ENCODE results near the gene TST.

The TST gene

DNA sequence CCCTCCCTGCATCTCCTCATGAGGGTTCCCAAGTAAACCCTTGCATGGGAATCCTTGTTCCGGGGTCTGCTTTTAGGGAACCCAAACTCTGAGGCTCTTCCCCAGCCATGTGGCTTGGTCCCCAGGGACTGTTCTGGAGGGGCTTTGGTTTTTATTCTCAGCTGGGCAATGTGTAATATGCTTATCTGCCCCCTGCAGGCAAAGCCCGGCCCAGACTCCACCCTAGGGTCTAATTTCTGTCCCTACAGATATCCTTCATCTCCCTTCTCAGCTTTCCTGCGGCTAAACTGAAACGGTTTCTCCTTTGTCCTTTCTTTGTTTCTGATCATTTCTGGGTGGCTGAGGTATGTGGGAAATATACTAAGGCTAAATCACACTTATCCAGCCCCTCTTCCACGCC is 37.1 kb downstream of the TST start:
- no peak for DNase-seq (ENCODE audit: low read depth)

DNA sequence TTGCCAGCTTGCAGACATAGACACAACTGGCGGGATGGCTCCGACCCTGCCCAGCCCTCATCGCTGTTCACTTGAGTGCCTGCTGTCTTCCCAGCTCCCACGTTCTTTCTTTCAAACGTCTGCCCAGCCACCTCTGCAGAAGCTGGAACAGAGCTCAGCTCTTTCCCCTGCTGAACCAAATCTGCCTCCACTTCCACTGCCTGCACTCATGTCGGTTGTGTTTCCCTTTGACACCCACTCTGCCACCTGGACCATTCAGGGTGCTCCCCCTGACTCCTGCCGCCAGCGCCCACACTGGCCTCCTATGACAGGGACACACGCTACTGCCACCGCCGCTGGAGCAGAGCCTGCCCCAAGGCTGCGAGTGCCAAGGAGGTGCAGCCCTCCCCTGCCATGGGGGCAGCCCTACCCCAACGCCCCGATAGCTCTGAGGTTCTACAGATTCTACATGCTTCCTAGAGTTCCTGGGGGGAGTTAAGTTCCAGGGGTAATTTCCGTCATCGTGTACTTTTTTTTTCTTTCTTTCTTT is 37.9 kb downstream of the TST start:
- DNase-seq (ENCODE audit: low read depth), result no peak

DNA sequence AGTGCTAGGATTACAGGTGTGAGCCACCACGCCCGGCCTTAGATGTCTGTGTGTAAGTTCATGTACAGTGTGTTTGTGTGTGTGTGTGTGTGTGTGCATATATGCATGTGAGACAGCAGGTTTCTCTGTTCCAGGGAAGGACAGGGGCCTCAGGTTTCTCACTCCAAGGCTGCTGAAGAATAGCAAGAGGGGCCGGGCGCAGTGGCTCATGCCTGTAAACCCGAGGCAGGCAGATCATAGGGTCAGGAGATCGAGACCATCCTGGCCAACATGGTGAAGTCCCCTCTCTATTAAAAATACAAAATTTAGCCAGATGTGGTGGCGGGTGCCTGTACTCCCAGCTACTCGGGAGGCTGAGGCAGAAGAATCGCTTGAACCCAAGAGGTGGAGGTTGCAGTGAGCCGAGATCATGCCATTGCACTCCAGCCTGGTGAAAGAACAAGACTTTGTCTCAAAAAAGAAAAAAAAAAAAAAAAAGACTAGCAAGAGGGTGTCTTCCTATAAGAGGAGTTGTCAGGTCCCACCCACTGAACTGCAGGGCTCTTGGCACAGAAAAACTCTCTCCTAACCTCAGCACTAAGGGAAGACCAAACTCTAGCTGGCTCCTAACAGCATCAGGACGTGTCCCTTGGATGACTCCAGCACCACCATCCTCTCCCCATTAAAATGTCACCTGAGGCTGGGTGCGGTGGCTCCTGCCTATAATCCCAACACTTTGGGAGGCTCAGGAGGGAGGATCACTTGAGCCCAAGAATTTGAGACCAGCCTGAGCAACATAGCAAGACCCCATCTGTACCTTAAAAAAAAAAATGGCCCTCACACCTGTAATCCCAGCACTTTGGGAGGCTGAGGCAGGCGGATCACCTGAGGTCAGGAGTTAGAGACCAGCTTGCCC is 40.0 kb downstream of the TST start:
- DNase-seq (ENCODE audit: low read depth), result no peak

DNA sequence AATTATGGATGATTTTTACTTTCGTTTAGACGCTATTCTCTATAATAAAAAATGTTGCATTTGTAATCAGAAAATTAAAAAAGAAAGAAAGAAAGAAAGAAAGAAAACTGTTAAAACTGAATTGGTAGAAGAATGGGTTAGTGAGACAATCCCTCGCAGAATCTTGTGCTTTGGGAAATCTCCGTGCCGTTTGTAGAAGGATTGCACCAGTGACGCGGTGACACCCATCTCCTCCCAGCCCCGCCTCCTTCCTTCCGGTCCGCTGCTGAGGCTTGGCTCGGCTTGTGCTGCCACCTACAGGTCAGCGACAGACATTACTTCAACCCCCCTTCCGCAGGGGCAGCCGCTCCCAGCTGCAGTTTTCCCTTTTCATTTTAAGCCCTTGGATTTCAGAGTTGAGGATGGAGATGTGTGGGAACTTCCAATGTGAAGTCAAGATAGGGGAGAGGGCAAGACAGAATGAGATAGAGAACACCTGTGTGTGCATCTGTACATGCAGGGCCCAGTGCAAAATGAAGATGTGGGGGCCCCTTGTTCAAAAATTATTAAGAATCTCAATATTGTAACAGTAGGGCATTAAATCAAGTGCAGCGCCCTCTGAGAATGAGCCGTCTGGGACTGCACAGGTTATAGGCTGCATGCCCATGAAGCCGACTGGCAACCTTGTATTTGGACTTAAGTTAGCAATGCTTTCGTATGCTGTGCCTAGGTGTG is 41.1 kb downstream of the TST start:
- peak; percentile 84 for DNase-seq (ENCODE audit: low read depth)

DNA sequence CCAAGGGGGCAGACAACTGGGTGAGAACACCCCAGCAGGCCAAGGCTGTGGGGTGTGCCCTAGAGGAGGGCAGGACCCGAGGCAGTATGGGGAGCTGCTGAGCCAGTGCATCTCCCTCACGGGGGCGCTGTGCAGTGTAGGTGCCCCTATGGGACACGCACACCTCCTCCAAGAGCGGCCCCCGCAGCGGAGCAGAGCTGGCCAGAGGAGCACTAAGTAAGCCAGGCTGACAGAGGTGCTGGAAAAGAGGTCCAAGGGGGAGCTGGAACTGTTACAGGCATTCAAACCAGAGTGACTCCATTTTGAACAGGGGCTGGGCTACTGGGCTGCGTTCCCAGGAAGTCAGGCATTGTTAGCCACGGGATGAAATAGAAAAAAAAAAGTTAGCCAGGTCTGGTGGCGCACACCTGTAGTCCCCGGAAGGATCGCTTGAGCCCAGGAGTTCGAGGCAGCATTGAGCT is 41.8 kb downstream of the TST start:
- peak; percentile 68 for DNase-seq (ENCODE audit: low read depth)

DNA sequence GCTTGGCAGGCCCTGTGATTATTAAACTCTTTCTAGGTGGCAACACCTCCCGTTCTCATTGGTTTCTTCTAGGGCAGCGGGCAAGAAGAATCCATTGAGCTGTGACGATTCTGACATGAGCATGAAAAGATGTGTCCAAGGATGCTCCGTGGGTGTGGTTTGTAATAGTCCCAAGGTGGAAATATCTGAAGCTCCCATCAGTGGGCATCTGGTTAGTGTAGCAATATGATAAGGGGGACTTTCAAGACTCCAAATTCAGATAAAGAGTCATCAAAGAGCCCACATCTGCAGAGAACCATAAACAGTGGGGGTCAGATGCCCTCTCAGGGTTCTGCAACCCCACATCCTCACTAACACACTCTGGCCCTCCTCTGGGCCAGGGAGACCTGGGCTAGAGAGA is 42.6 kb downstream of the TST start:
- no peak for DNase-seq (ENCODE audit: low read depth)

DNA sequence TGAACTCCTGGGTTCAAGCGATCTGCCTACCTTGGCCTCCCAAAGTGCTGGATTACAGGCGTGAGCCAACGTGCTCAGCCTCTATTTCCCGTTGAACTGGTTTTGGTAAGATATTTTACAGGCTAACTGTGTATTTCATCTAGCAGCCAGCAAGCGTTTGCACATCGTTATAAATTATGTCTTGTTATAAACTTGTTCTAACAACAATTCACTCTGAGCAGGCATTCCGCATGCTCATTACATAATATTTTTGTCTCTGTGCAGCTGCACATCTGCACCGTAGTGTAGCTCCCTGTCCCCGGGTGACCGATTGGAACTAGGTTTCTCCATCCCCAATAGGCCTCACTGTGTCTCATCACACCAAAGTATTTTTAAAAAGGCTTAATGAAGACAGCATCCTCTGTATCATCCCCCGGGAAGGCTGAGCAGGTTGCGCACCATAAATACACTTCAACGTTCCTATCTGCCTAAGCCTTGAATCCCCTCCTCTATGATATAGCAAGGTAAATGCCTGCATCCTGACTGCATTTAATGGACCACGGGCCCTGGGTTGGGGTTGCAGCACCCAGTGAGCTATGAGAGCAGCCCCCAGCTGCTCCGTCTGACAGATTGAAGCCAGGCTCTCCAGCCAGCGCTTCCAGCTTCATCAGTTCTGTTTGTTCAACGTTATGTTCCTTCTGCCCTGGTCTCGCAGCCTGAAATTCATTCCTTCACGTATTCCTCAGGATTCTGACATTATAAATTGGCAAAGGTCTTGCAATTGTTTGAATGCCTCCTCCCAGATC is 47.7 kb downstream of the TST start:
- DNase-seq (ENCODE audit: low read depth), result no peak

DNA sequence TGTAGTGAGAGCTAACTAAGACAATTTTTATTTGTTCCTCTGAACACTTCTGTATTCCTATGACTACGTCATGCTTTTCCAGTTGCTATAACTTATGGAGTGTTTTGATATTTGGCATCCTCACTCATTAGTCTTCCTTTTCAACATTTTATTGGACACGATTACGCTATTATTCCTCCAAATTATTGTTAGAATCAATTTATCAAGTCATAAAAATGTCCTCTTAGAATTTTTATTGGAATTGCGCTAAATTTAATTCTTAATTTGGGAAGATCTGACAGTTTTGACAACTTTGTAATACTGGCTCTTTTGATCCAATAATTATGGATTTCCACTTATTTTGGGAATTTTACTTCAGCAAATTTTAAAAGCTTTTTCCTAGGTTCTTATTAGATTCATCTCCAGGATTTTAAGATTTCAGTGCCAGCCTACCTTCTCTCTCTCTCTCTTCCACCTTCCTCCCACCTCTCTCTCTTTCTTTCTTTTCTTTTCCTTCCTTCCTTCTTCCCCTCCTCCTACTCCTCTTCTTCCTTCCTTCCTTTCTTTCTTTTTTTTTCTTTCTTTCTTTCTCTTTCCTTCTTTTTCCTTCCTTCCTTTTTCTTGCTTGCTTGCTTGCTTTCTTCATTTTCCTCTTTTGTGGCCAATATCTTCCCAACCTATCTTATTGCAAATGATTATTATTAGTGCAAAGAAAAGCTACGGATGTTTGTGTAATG is 50.8 kb downstream of the TST start:
- no peak for DNase-seq (ENCODE audit: low read depth)

DNA sequence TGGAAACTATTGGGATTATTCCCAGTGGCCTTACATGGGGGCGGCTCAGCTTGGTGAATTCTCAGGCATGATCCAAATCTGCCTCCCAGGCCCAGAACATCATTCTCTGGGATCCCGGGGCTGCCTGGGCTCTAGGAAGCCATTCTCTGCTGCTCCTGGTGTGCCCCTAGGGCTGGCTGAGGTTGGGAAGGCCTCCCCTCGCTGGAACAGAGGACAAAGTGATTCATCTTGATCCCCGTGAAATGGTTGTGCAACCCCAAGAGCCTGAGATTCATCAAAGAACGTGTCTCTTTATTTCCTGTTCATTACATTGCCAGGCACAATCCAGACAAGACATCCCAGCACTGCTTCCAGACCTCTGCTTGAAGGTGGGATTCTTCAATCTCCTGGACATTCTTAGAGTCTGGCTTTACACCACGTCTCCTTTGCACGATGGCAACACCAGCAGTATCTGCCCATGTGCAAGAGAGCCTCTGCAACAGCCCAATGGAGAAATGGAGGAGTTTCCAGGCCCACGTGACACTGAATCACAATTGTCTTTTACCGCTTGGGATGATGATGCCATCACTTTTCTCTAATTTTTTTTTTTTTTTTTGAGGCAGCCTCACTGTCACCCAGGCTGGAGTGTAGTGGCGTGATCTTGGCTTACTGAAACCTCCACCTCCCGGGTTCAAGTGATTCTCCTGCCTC is 52.3 kb downstream of the TST start:
- DNase-seq (ENCODE audit: low read depth), result no peak

DNA sequence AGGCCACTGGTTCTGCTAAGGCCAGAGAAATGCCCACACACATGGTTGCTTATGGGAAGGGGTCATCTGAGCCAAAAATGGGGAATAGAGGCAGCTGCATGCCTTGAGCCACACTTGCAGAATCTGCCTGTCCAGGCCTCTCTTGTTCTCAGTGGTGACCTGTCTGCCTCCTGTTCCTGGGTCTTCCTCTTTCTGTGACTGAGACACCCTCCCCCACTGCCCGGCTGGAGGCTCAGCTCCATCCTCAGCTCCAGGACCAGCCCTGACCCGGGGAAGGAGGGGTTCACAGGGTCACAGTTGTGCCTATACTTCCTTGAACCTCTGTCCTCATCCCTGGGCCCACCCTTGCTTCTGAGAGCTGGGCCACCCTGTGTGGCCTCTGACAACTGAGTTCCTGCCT is 53.6 kb downstream of the TST start:
- DNase-seq (ENCODE audit: low read depth), result no peak

DNA sequence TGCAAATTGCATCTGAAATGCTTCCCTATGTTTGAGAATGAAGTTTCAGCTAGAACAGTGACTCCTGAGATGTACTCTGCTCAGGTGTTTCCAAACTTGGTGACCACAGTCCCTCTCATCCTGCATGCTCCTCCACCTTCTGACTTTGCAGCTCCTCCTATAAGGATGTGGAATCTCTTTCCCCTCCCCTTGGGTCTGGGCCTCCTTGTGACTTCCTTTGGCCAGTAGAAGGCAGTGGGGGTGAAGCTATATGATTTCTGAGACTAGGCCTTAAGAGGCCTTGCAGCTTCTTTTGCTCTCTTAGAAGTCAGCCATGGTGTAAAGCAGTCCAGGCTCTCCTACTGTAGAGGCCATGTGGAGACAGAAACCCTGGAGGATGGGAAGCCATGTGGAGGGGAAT is 55.1 kb downstream of the TST start:
- no peak for DNase-seq (ENCODE audit: low read depth)

DNA sequence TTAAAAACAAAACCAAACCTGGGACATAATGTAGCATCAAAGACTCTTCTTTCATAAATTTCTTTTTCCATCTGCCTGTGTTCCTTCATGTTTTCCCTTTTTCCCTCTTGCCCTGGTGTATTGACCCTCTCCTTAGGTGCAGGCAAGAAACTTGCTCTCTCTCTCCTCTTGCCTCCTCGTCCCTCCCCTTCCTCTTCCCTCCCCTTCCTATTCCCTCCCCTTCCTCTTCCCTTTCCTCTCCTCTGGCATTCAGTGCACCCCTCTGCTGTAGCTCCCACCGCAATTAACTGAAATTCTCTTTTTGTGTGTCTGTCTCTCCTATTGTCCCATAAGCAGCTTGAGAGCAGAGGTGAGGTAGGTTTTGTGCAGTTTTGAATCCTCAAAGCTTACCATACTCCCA is 55.9 kb downstream of the TST start:
- no peak for DNase-seq (ENCODE audit: low read depth)

DNA sequence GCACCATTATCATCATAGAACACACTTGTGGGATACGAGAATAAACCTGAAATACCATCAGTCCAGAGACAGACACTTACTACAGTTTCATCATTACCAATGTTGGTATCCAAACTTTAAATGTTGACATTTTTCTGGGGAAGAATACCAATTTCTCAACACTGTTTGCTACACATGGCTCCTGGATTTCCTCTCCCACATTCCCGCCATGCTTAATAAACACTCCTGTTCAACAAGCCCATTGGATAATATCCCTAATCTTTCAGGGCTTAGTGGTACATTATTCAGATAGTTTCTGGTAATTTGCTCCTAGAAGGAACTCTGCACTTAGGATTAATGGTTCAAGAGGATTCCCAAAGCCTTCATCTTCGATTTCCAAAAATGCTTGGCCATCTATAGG is 57.6 kb downstream of the TST start:
- DNase-seq (ENCODE audit: low read depth), result no peak
